Sigmoid colon (tissue), 4 donors: ENCODE measurements around the gene SYNPO.

Experiments used
- EP300 ChIP-seq, 4 donors: sonication (generic); formaldehyde crosslinking; IDR thresholded peaks; one replicate each; pipeline ENCODE4 v1.6.1; 2017; ENCODE audit warnings: antibody characterized with exemption in 4 of 4
- POLR2A ChIP-seq, 2 donors: fragments of 450-650 bp; IDR thresholded peaks; one replicate each; pipeline ENCODE4 v1.6.1; 2016; ENCODE audit warnings: antibody characterized with exemption in 2 of 2, mild to moderate bottlenecking in 2 of 2, moderate library complexity in 2 of 2
- POLR2AphosphoS5 ChIP-seq, 4 donors: sonication (generic); formaldehyde crosslinking; IDR thresholded peaks; one replicate each; pipeline ENCODE4 v1.6.1; 2017; ENCODE audit warnings: antibody characterized with exemption in 4 of 4
- TF ChIP-seq, protein P1 (sequence below), 4 experiments: fragments of 450-650 bp in 3 of 4; fragments of 200-600 bp in 1 of 4; IDR thresholded peaks; one replicate each; pipeline ENCODE4 v1.5.1; 2016 to 2019; ENCODE audit warnings: antibody characterized with exemption in 4 of 4, mild to moderate bottlenecking in 3 of 4, moderate library complexity in 2 of 4

DNA sequence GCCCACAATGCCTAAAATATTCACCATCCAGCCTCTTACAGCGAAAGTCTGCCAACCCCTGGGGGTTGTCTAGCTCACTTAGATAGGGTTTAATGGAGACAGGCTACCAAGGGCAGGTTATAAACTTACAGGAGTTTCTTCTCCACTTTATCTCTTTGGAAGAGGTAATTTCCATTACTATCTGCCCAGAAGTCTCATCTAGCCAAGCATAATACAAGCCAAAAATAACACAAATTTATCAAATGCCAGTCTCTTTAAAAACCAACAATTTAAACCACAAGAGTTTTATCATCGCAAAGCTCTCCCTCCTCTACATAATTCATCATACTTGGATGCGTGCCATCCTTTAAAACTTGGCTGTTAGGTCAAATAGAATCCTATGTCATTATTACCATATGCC is 54.2 kb downstream of the SYNPO start:
- TF ChIP-seq, protein P1, sequence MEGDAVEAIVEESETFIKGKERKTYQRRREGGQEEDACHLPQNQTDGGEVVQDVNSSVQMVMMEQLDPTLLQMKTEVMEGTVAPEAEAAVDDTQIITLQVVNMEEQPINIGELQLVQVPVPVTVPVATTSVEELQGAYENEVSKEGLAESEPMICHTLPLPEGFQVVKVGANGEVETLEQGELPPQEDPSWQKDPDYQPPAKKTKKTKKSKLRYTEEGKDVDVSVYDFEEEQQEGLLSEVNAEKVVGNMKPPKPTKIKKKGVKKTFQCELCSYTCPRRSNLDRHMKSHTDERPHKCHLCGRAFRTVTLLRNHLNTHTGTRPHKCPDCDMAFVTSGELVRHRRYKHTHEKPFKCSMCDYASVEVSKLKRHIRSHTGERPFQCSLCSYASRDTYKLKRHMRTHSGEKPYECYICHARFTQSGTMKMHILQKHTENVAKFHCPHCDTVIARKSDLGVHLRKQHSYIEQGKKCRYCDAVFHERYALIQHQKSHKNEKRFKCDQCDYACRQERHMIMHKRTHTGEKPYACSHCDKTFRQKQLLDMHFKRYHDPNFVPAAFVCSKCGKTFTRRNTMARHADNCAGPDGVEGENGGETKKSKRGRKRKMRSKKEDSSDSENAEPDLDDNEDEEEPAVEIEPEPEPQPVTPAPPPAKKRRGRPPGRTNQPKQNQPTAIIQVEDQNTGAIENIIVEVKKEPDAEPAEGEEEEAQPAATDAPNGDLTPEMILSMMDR (IDR thresholded peaks at IDR 0.05) = no peak
- TF ChIP-seq POLR2AphosphoS5 (IDR thresholded peaks at IDR 0.05) (no peak), POLR2A (IDR thresholded peaks at IDR 0.05) (no peak), EP300 (IDR thresholded peaks at IDR 0.05) (no peak)
